ENCODE measurements around the gene PAPPA.

DNA sequence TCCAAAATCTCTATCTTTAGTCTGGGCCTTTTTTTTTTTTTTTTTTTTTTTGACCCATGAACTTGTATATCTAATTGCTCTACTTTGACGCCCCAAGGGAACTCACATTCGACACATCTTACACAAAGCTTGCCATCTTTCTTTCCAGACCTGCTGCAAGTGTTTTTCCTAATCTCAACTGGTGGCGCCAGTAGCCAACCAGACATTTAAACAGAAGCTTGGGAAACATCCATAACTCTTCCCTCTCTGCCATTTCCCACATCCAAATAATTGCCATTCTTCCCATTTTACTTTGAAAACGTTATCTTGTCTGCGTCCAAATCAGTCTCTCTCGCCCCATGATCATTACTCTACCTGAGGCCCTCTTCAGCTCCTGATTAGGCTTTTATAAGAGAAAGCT is 130.9 kb downstream of the PAPPA start:
- TF ChIP-seq, protein P1, sequence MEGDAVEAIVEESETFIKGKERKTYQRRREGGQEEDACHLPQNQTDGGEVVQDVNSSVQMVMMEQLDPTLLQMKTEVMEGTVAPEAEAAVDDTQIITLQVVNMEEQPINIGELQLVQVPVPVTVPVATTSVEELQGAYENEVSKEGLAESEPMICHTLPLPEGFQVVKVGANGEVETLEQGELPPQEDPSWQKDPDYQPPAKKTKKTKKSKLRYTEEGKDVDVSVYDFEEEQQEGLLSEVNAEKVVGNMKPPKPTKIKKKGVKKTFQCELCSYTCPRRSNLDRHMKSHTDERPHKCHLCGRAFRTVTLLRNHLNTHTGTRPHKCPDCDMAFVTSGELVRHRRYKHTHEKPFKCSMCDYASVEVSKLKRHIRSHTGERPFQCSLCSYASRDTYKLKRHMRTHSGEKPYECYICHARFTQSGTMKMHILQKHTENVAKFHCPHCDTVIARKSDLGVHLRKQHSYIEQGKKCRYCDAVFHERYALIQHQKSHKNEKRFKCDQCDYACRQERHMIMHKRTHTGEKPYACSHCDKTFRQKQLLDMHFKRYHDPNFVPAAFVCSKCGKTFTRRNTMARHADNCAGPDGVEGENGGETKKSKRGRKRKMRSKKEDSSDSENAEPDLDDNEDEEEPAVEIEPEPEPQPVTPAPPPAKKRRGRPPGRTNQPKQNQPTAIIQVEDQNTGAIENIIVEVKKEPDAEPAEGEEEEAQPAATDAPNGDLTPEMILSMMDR (conservative IDR thresholded peaks at IDR 0.05): no peak
- no peak for TF ChIP-seq ZFX (IDR thresholded peaks at IDR 0.05)
